ENCODE measurements around the gene WIF1.

WIF1 gene, protein sequence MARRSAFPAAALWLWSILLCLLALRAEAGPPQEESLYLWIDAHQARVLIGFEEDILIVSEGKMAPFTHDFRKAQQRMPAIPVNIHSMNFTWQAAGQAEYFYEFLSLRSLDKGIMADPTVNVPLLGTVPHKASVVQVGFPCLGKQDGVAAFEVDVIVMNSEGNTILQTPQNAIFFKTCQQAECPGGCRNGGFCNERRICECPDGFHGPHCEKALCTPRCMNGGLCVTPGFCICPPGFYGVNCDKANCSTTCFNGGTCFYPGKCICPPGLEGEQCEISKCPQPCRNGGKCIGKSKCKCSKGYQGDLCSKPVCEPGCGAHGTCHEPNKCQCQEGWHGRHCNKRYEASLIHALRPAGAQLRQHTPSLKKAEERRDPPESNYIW

GRCh38 chr12:65121049-65121955, at the start of gene WIF1:
TSS of gene WIF1 (minus strand) at chr12:65121305. CDS start at chr12:65121191, 114 bp downstream.
- Histone ChIP-seq H3K4me1 (ENCODE audit: control insufficient read depth, insufficient read depth, low read length) (no peaks in the 10 kb centered on the region), H3K9ac (ENCODE audit: low read length) (no peak within 1 kb of the TSS), H3K27me3 (ENCODE audit: control insufficient read depth, insufficient read depth, low read length) (peaks cover 9% of the 10 kb centered on the region), H3K27ac (ENCODE audit: low read depth, low read length) (no peak within 1 kb of the TSS), H3K36me3 (ENCODE audit: control insufficient read depth, insufficient read depth, low read length) (no peaks in the 10 kb centered on the region), H3K4me3 (ENCODE audit: low read length) (peak within 1 kb of the TSS; percentile 9)

GRCh38 chr12:65170209-65170881, 49.2 kb upstream of the WIF1 start:
- Histone ChIP-seq H3K9ac (ENCODE audit: low read length) (peak overlapping the region; percentile 89), H3K27me3 (ENCODE audit: control insufficient read depth, insufficient read depth, low read length) (no peaks in the 10 kb centered on the region), H3K4me3 (ENCODE audit: low read length) (peak overlapping the region; percentile 97), H3K27ac (ENCODE audit: low read depth, low read length) (peak overlapping the region; percentile 93), H3K36me3 (ENCODE audit: control insufficient read depth, insufficient read depth, low read length) (no peaks in the 10 kb centered on the region), H3K4me1 (ENCODE audit: control insufficient read depth, insufficient read depth, low read length) (peaks cover 9% of the 10 kb centered on the region)

DNA sequence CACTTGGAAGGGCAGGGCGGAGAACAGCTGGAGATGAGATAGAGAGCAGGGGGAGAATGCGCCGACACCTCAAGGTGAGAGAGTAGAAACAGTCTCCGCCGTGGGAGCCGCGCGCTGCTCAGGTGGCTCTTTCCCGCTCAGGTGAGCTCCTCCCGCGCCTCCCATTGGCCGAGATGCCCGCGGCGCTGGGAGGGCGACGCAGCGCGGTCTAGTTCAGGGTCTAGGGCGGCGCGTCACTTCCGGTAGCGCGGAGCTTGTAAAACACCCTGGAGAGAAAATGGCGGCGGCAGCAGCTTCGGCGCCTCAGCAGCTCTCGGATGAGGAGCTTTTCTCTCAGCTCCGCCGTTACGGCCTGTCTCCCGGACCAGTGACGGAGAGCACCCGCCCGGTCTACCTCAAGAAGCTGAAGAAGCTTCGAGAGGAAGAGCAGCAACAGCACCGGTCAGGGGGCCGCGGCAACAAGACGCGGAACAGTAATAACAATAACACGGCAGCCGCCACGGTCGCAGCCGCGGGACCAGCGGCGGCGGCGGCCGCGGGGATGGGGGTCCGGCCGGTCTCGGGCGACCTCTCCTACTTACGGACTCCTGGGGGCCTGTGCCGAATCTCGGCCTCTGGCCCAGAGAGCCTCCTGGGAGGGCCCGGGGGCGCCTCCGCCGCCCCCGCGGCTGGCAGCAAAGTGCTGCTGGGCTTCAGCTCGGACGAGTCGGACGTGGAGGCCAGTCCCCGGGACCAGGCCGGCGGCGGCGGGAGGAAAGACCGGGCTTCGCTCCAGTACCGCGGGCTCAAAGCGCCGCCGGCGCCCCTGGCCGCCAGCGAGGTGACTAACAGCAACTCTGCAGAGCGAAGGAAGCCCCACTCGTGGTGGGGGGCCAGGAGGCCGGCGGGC, 48.5 kb upstream of the WIF1 start, which contains the start of gene LEMD3:
Gene LEMD3, plus strand, starts transcription at position 264 of the 889 bp plus-strand sequence. Its CDS starts 14 bp downstream, at position 278.
- H3K27me3 ChIP-seq (ENCODE audit: control insufficient read depth, insufficient read depth, low read length): no peaks in the 10 kb centered on the region

DNA sequence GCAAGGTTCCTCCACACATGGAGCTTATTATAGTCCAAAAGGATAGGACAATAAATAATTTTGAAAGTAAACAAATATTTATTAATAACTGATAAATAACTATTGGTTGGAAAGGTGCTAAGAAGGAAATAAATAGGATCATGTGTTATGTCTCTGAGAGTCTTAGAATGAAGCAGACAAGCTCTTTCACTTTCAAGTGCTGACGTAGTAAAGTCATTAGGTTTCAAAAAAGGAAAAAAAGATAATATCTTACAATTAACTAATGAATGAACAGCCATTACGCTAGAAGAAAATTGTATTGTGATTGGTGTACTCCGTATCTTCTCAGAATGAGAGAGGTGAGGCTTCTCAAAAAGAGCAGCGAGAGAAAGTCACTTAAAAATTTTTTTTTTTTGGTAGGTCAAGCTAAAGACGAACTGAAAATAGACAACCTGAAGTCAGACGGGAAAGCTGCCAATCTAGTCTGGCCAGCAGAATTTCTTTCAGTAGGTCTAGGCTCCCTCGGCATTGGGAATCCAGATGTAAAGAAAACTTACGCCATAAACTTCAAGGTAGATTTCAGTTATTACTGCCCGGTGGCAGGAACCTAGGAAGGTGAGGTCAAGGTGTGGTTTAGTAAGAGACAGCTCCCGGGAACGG, 47.7 kb upstream of the WIF1 start:
- peak overlapping the region; percentile 42 for H3K9ac ChIP-seq (ENCODE audit: low read length)
- peak overlapping the region; percentile 97 for H3K4me3 ChIP-seq (ENCODE audit: low read length)
- H3K27ac ChIP-seq (ENCODE audit: low read depth, low read length): peak overlapping the region; percentile 93
- peaks cover 9% of the 10 kb centered on the region for H3K4me1 ChIP-seq (ENCODE audit: control insufficient read depth, insufficient read depth, low read length)
- no peaks in the 10 kb centered on the region for H3K27me3 ChIP-seq (ENCODE audit: control insufficient read depth, insufficient read depth, low read length)
- no peaks in the 10 kb centered on the region for H3K36me3 ChIP-seq (ENCODE audit: control insufficient read depth, insufficient read depth, low read length)

More for the DNA sequence above, 48.5 kb upstream of the WIF1 start, which contains the start of gene LEMD3:
- H3K36me3 ChIP-seq (ENCODE audit: control insufficient read depth, insufficient read depth, low read length): no peaks in the 10 kb centered on the region
- peak within 1 kb of the TSS; percentile 97 for H3K4me3 ChIP-seq (ENCODE audit: low read length)
- H3K27ac ChIP-seq (ENCODE audit: low read depth, low read length): peak within 1 kb of the TSS; percentile 93
- H3K9ac ChIP-seq (ENCODE audit: low read length): peak within 1 kb of the TSS; percentile 89
- H3K4me1 ChIP-seq (ENCODE audit: control insufficient read depth, insufficient read depth, low read length): peaks cover 9% of the 10 kb centered on the region

- no peak overlapping the region for H3K27ac ChIP-seq (ENCODE audit: low read depth, low read length)
- no peaks in the 10 kb centered on the region for H3K36me3 ChIP-seq (ENCODE audit: control insufficient read depth, insufficient read depth, low read length)
- no peak overlapping the region for H3K4me3 ChIP-seq (ENCODE audit: low read length)
- H3K27me3 ChIP-seq (ENCODE audit: control insufficient read depth, insufficient read depth, low read length): no peaks in the 10 kb centered on the region
- H3K4me1 ChIP-seq (ENCODE audit: control insufficient read depth, insufficient read depth, low read length): no peaks in the 10 kb centered on the region
- H3K9ac ChIP-seq (ENCODE audit: low read length): no peak overlapping the region
These were observed 43.7 kb upstream of the WIF1 start for GRCh38 chr12:65164774-65165173.

- H3K4me1 ChIP-seq (ENCODE audit: control insufficient read depth, insufficient read depth, low read length): no peaks in the 10 kb centered on the region
- H3K27me3 ChIP-seq (ENCODE audit: control insufficient read depth, insufficient read depth, low read length): no peaks in the 10 kb centered on the region
- H3K27ac ChIP-seq (ENCODE audit: low read depth, low read length): no peak overlapping the region
- H3K9ac ChIP-seq (ENCODE audit: low read length): no peak overlapping the region
- no peaks in the 10 kb centered on the region for H3K36me3 ChIP-seq (ENCODE audit: control insufficient read depth, insufficient read depth, low read length)
- H3K4me3 ChIP-seq (ENCODE audit: low read length): no peak overlapping the region
These were observed 43.1 kb upstream of the WIF1 start for GRCh38 chr12:65164244-65164643.

DNA sequence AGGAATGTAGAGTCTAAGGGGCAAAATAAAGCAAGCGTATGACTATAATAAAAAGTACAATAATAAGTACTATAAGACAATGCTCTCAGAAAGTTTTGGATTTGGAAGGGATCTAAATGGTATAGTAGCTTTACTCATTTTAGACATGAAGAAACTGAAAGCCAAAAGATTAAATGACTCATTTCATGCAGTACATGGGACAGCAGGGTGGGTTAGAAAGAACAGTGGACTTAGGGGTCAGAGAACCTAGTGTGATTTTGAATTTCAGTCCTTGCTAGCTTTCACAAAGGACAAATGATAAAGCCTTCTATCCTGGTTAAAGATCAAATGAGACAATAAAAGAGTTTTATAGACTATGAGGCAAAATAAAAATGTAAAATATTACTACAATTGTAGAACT, 41.5 kb upstream of the WIF1 start:
- Histone ChIP-seq H3K27me3 (ENCODE audit: control insufficient read depth, insufficient read depth, low read length) (no peaks in the 10 kb centered on the region), H3K4me3 (ENCODE audit: low read length) (no peak overlapping the region), H3K4me1 (ENCODE audit: control insufficient read depth, insufficient read depth, low read length) (no peaks in the 10 kb centered on the region), H3K27ac (ENCODE audit: low read depth, low read length) (no peak overlapping the region), H3K36me3 (ENCODE audit: control insufficient read depth, insufficient read depth, low read length) (no peaks in the 10 kb centered on the region), H3K9ac (ENCODE audit: low read length) (no peak overlapping the region)

GRCh38 chr12:65157091-65157490, 36.0 kb upstream of the WIF1 start:
- H3K27ac ChIP-seq (ENCODE audit: low read depth, low read length): no peak overlapping the region
- H3K4me3 ChIP-seq (ENCODE audit: low read length): no peak overlapping the region
- no peak overlapping the region for H3K9ac ChIP-seq (ENCODE audit: low read length)
- no peaks in the 10 kb centered on the region for H3K4me1 ChIP-seq (ENCODE audit: control insufficient read depth, insufficient read depth, low read length)
- H3K36me3 ChIP-seq (ENCODE audit: control insufficient read depth, insufficient read depth, low read length): no peaks in the 10 kb centered on the region
- H3K27me3 ChIP-seq (ENCODE audit: control insufficient read depth, insufficient read depth, low read length): no peaks in the 10 kb centered on the region

DNA sequence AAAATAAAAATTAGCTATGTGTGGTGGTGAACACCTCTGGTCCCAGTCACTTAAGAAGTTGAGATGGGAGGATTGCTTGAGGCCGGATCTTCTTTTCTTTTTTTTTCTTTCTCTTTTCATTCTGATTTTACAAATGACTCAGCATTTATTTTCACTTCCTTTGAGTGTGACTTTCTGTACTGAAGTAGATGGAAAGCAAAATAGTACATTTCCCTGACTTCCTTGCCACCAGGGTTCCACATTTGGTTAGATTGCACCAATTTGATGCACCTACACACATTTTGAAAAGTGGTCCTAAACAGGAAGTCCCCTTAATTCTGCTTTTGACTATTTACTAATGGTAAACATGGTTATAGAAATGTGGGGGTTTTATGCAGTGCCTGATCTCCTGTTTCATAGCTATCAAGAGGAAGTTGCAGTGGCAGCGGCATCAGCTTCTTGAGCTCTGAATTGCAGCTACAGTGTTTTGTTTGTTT, 35.3 kb upstream of the WIF1 start:
- H3K36me3 ChIP-seq (ENCODE audit: control insufficient read depth, insufficient read depth, low read length): no peaks in the 10 kb centered on the region
- no peak overlapping the region for H3K9ac ChIP-seq (ENCODE audit: low read length)
- H3K4me1 ChIP-seq (ENCODE audit: control insufficient read depth, insufficient read depth, low read length): no peaks in the 10 kb centered on the region
- no peak overlapping the region for H3K27ac ChIP-seq (ENCODE audit: low read depth, low read length)
- no peaks in the 10 kb centered on the region for H3K27me3 ChIP-seq (ENCODE audit: control insufficient read depth, insufficient read depth, low read length)
- no peak overlapping the region for H3K4me3 ChIP-seq (ENCODE audit: low read length)

DNA sequence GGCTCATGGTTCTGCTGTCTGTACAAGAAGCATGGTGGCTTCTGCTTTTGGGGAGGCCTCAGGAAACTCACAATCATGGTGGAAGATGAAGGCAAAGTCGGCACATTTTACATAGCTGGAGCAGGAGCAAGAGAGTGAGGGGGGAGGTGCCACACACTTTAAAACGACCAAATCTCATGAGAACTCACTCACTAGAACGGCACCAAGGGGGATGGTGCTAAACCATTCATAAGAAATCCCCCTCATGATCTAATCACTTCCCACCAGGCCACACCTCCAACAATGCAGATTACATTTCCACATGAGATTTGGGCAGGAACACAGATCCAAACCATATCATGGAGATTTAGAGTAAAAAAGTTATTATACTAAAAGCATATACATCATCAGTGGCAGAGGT, 34.7 kb upstream of the WIF1 start:
- no peak overlapping the region for H3K9ac ChIP-seq (ENCODE audit: low read length)
- no peak overlapping the region for H3K27ac ChIP-seq (ENCODE audit: low read depth, low read length)
- H3K4me1 ChIP-seq (ENCODE audit: control insufficient read depth, insufficient read depth, low read length): no peaks in the 10 kb centered on the region
- H3K36me3 ChIP-seq (ENCODE audit: control insufficient read depth, insufficient read depth, low read length): no peaks in the 10 kb centered on the region
- no peak overlapping the region for H3K4me3 ChIP-seq (ENCODE audit: low read length)
- no peaks in the 10 kb centered on the region for H3K27me3 ChIP-seq (ENCODE audit: control insufficient read depth, insufficient read depth, low read length)

GRCh38 chr12:65152596-65152995, 31.5 kb upstream of the WIF1 start:
- H3K36me3 ChIP-seq (ENCODE audit: control insufficient read depth, insufficient read depth, low read length): no peaks in the 10 kb centered on the region
- no peak overlapping the region for H3K4me3 ChIP-seq (ENCODE audit: low read length)
- H3K4me1 ChIP-seq (ENCODE audit: control insufficient read depth, insufficient read depth, low read length): no peaks in the 10 kb centered on the region
- H3K27me3 ChIP-seq (ENCODE audit: control insufficient read depth, insufficient read depth, low read length): no peaks in the 10 kb centered on the region
- H3K27ac ChIP-seq (ENCODE audit: low read depth, low read length): no peak overlapping the region
- no peak overlapping the region for H3K9ac ChIP-seq (ENCODE audit: low read length)
